ENCODE measurements around the gene BCAN.
"Not testable (repeated sequence)": the region's sequence is repeated elsewhere in the genome, so short reads cannot be mapped to it uniquely, and the experiment has no call there.

Gene BCAN

GRCh38 chr1:156616463-156616862 is 25.5 kb upstream of the BCAN start:
- DNase-seq = no peak

- no peak for DNase-seq
These were observed 22.9 kb upstream of the BCAN start, which contains the start of gene HAPLN2 for GRCh38 chr1:156618853-156619581. HAPLN2 (plus strand) TSS chr1:156619415; CDS start chr1:156623491, 4,076 bp downstream.

DNA sequence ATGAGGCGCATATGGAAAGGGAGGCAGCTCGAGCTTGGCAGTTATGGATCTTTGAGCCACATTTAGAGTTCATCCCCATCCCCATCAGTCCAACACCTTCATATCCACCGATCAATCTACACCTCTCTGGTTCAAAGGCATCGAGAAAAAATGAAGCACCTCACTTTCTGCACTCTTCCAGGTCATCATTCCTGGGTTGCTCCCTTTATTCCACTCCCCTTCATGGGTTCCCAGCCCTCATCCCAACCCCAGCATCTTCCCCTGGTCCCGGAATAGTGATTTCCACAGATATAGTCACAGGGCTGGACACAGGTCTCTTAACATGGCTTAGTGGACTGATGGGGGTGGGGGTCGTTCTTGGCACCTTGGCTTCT is 22.3 kb upstream of the BCAN start:
- no peak for DNase-seq

DNA sequence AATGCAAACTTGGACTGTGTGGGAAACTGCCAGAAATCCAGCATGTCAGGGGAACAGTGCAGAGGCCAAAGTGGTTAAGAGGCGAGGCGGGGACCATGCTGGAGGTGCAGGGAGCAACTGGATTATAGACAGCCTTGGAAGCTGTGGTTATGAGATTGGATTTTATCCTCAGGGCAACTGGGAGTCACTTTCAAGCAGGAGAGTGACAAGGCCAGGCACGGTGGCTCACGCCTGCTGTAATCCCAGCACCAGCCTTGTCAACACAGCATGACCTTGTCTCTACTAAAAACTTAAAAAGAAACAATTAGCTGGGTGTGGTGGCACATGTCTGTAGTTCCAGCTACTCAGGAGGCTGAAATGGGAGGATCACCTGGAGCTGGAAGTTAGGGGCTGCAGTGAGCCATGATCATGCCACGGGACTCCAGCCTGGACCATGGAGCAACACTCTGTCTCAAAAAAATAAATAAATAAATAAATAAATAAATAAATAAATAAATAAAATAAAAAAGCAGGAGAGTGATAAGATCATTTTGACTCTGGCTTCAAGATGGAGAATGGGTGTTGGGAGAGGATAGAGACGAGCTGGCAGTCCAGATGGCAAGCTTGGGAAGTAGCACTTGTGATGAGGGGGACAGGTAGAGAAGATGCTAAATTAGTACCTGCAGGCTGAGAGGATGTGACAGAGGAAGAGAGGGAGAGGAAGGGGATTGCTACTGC is 19.2 kb upstream of the BCAN start:
- DNase-seq = no peak

- no peak for DNase-seq
These were observed 17.7 kb upstream of the BCAN start for GRCh38 chr1:156623946-156624813.

GRCh38 chr1:156624814-156625435 is 17.0 kb upstream of the BCAN start:
- DNase-seq = no peak

DNA sequence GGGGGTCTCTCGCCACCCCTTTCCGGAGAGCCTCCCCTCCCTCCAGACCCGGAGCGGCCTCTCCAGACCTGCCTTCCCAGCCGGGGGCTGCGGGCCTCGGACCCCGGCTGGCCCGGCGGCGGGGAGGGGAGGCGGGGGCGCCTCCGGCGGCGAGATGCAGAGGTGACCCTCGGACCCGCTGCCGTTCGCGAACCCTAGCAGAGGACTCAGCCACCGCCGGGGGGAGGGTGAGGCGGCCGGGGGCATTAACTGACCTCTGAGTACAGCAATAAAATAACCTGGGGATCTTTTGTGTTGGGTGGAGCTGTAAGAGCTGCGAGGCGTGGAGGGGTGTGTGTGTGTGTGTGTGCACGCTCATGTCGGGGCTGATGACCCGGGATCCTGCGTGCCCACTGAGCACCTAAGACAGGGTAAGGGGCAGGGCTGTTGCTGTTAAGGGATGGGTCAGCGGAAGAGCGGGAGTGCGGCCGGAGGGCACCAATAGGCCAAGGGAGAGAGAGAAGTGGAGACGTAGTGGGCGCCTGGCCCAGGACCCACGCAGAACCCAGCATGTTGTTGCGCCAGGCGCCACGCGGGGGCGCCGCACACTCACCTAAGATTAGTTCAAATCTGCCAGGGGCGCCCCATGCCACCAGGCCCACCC is 16.4 kb upstream of the BCAN start:
- peak in 4 of 5 donors; percentile 44 to 64 (median 48) for DNase-seq

- DNase-seq = no peak
These were observed 15.9 kb upstream of the BCAN start for GRCh38 chr1:156626079-156626438.

- peak in 1 of 5 donors; percentile 26 for DNase-seq
These were observed 14.5 kb upstream of the BCAN start for GRCh38 chr1:156627313-156627880.

DNA sequence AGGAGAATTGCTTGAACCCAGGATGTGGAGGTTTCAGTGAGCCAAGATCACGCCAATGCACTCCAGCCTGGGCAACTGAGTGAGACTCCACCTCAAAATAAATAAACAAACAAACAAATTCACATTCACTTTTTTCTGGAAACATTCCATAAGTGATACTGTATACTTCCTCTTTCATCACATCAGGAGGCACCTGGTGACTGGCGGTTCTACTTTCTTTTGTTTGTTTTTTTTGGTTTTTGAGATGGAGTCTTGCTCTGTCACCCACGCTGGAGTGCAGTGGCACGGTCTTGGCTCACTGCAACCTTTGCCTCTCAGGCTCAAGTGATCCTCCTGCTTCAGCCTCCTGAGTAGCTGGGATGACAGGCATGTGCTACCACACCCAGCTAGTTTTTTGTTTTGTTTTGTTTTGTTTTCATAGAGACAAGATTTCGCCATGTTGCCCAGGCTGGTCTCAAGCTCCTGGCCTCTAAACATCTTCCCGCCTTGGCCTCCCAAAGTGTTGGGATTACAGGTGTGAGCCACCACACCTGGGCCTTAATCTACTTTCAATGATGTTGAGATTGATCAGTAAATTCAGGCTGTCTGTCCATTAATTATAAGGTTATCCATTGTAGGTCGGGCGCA is 12.0 kb upstream of the BCAN start:
- no peak for DNase-seq

DNA sequence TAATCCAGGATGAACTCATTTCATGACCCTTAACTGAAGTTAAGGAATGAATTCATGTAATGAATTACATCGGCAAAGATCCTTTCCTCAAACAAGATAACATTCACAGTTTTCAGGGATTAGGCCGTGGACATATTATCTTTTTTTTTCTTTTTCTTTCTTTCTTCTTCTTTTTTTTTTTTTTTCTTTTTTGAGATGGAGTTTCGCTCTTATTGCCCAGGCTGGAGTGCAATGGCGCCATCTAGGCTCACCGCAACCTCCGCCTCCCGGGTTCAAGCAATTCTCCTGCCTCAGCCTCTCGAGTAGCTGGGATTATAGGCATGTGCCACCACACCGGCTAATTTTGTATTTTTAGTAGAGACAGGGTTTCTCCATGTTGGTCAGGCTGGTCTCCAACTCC is 10.8 kb upstream of the BCAN start:
- DNase-seq = not testable (repeated sequence)

GRCh38 chr1:156632355-156632754 is 9.6 kb upstream of the BCAN start:
- DNase-seq = no peak

DNA sequence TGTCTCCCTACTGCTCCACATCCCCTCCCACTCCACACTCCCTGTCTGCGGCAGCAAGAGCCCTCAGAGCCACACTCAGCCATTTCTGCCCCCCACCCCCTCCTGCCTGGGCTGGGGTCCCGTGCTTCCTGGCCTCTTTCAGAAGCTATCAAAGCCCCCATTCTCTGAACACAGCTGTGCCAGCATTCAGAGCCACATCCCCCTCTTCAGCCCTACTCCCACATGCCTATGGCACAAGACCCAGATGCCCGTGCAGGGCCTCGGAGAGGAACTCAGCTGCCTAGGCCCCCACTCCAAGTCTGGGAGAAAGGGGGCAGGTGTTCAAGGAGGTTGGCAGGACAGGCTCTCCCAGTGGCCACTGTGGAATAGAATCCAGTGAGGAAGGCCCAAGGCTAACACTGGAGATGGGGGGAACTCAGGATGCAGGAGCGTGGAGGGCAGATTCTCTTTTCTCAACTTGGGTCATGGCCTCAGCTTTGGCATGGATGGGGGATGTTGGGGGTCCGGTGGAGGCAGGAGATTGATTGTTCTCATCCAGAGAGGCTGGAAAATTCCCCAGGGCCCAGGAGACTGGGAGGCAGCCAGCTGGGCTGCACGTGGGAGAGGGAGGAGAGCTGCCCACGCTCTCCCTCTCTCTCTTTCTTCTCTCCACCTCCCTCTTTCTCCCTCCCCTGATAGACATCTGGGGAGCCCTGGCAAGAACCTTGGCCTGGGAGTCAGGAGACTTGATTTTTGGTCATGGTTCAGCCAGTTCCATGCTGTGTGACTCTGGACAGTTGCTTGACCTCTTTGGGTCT is 3.5 kb upstream of the BCAN start:
- DNase-seq = no peak

DNA sequence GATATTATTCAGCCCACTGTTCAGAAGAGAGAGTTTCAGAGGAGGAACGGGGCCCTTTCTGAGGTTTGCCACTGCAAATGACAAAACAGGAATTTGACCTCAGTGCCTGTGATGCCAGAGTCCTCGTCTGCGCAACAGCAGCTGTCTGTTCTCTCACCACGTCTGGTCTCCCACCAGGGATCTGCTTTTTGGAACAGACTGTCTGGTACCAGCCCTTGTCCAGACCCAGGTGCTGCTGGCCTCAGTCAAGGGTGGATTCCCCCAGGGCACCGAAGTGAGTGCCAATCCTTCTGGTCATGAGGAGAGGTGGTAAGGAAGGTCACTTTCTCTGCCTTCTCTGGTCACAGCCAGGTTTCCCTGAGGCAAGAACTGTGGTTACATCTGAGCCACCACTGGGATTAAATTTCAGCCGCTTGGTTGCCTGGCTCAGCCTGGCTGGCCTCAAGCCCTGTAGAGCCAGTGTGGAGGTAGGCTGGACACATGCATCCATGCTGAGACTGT is 2.3 kb upstream of the BCAN start:
- no peak for DNase-seq

DNA sequence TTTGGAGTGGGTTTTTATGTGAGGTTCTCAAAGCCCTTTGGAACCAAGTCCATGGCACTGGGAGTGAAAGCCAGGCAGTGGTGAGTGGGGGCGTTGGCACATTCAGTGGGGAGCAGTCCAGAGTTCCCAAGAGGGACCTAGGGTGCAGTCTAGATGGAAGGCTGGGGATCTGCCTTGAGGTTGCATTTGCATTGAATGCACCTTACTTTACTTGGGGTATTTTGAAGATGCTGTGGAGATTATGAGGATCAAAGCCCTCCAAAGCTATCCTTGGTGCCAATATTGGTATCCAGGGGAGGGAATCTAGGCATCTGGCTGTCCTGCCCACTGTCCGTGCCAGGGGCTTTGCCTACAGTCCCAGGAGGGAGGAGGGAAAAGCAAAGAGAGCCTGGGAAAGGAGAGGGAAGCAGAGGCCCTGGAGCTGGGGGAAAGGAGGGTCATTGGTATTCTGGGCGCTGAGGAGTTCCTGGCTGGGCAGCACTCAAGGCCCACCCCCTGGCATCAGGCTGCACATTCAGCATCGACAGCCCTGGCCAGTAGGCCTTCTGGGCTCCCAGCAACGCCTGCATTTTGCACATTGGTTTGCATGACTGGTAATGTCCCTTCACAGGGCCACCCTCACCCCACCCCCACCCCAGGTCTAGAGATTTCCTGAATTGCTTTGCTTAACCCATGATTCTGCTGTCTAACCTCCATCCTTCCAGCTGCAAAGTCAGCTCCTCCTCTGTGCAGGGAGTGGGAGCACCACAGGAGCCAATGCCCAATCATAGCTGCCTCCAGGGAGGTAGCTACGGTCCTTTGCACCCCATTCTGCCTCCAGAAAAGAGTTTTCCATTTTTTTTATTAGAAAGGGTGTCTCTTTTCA is 843 bp upstream of the BCAN start:
- DNase-seq = no peak

GRCh38 chr1:156642265-156643048 is 540 bp downstream of the BCAN start:
- DNase-seq = no peak

GRCh38 chr1:156643049-156643777 is 1.3 kb downstream of the BCAN start:
- DNase-seq = no peak

GRCh38 chr1:156643778-156644092 is 1.8 kb downstream of the BCAN start:
- DNase-seq = peak in 1 of 5 donors; percentile 67

Data from T-helper 1 cell (primary cell).